PFSK-1 (cell line): ENCODE data around the gene RHNO1.

Experiments
- FOXP2 ChIP-seq: optimal IDR thresholded peaks from 2 replicates; pipeline ENCODE3; 2011; ENCODE audit warnings: borderline replicate concordance, control low read depth, inconsistent platforms; ENCODE audit not compliant: insufficient read depth; ENCODE audit errors: extremely low read length, extremely low read depth
- POLR2AphosphoS5 ChIP-seq: IDR thresholded peaks from 2 replicates; pipeline ENCODE4 v1.6.1; 2012; ENCODE audit warnings: low read depth, mild to moderate bottlenecking, control low read depth, low read length, moderate library complexity
- SIN3A ChIP-seq: IDR thresholded peaks from 2 replicates; pipeline ENCODE4 v1.6.1; 2012; ENCODE audit warnings: mild to moderate bottlenecking, low read length, moderate library complexity, borderline replicate concordance; ENCODE audit not compliant: insufficient read depth
- TAF1 ChIP-seq: IDR thresholded peaks from 2 replicates; pipeline ENCODE4 v1.6.1; 2012; ENCODE audit warnings: low read length, control low read depth, borderline replicate concordance; ENCODE audit not compliant: insufficient read depth
- TF ChIP-seq, protein P1 (sequence below), 2 experiments: IDR thresholded peaks; 2 replicates each; pipeline versions ENCODE4 v1.6.1 to v1.8.0; 2011 to 2012; ENCODE audit warnings: low read depth in 2 of 2, low read length in 2 of 2, control low read depth in 1 of 2, inconsistent platforms in 1 of 2, mild to moderate bottlenecking in 1 of 2, moderate library complexity in 1 of 2; ENCODE audit not compliant: insufficient read depth in 1 of 2

DNA sequence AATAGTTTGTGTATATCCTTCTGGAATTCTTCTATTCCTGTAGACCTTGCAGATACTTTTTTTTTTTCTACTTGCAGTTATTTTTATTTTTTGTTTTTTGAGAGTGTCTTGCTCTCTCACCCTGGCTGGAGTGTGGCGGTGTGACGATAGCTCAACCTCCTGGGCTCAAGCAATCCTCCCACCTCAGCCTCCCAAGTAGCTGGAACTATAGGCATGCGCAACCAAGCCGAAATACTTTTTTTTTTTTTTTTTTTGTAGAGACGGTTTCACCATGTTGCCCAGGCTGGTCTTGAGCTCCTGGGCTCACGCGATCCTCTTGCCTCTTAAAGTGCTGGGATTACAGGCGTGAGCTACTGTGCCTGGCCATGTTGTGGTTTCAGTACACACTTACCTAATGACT lies 23.6 kb downstream of the RHNO1 start:
- TF ChIP-seq TAF1 (no peak), POLR2AphosphoS5 (no peak), SIN3A (no peak), FOXP2 (no peak)
- TF ChIP-seq, protein P1, sequence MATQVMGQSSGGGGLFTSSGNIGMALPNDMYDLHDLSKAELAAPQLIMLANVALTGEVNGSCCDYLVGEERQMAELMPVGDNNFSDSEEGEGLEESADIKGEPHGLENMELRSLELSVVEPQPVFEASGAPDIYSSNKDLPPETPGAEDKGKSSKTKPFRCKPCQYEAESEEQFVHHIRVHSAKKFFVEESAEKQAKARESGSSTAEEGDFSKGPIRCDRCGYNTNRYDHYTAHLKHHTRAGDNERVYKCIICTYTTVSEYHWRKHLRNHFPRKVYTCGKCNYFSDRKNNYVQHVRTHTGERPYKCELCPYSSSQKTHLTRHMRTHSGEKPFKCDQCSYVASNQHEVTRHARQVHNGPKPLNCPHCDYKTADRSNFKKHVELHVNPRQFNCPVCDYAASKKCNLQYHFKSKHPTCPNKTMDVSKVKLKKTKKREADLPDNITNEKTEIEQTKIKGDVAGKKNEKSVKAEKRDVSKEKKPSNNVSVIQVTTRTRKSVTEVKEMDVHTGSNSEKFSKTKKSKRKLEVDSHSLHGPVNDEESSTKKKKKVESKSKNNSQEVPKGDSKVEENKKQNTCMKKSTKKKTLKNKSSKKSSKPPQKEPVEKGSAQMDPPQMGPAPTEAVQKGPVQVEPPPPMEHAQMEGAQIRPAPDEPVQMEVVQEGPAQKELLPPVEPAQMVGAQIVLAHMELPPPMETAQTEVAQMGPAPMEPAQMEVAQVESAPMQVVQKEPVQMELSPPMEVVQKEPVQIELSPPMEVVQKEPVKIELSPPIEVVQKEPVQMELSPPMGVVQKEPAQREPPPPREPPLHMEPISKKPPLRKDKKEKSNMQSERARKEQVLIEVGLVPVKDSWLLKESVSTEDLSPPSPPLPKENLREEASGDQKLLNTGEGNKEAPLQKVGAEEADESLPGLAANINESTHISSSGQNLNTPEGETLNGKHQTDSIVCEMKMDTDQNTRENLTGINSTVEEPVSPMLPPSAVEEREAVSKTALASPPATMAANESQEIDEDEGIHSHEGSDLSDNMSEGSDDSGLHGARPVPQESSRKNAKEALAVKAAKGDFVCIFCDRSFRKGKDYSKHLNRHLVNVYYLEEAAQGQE (IDR thresholded peaks at IDR 0.05; ENCODE audit: insufficient read depth in 1 of 2, low read depth in 2 of 2, low read length in 2 of 2): no peak
